GM21737 (cell line): ENCODE data around the gene C1orf105.
A peak's percentile ranks its signal among the peaks of the same experiment; 100 is the strongest.
"Not testable (repeated sequence)": the region's sequence is repeated elsewhere in the genome, so short reads cannot be mapped to it uniquely, and the experiment has no call there.

Experiments
- ATAC-seq: cut with Tn5 transposase; IDR thresholded peaks from one replicate; pipeline ENCODE4 v1.9.1; 2021; ENCODE audit warnings: mild to moderate bottlenecking, moderate library complexity; ENCODE audit not compliant: unreplicated experiment

The C1orf105 gene

GRCh38 chr1:172420385-172420784 is at the start of gene C1orf105:
Gene C1orf105, plus strand, starts transcription at chr1:172420685. Its CDS starts 201 bp downstream, at chr1:172420886.
- no peak for ATAC-seq

- ATAC-seq = not testable (repeated sequence)
Observed at GRCh38 chr1:172371646-172372045, 48.8 kb upstream of the C1orf105 start.

- no peak for ATAC-seq
Observed at GRCh38 chr1:172373864-172374263, 46.6 kb upstream of the C1orf105 start.

GRCh38 chr1:172375211-172375631 is 45.3 kb upstream of the C1orf105 start:
- no peak for ATAC-seq

- no peak for ATAC-seq
Observed at GRCh38 chr1:172376431-172376830, 44.1 kb upstream of the C1orf105 start.

- no peak for ATAC-seq
Observed at GRCh38 chr1:172377565-172377964, 42.9 kb upstream of the C1orf105 start.

- no peak for ATAC-seq
Observed at GRCh38 chr1:172378109-172378760, 42.2 kb upstream of the C1orf105 start.

- peak; percentile 85 for ATAC-seq
Observed at GRCh38 chr1:172380441-172381244, 39.8 kb upstream of the C1orf105 start.

- ATAC-seq = no peak
Observed at GRCh38 chr1:172381946-172382345, 38.5 kb upstream of the C1orf105 start.

- no peak for ATAC-seq
Observed at GRCh38 chr1:172382406-172382805, 38.1 kb upstream of the C1orf105 start.

- no peak for ATAC-seq
Observed at GRCh38 chr1:172382990-172383389, 37.5 kb upstream of the C1orf105 start.

GRCh38 chr1:172383536-172383935 is 36.9 kb upstream of the C1orf105 start:
- no peak for ATAC-seq

- ATAC-seq = no peak
Observed at GRCh38 chr1:172384656-172385055, 35.8 kb upstream of the C1orf105 start.

GRCh38 chr1:172386046-172386445 is 34.4 kb upstream of the C1orf105 start:
- no peak for ATAC-seq

GRCh38 chr1:172388490-172388889 is 32.0 kb upstream of the C1orf105 start:
- no peak for ATAC-seq

GRCh38 chr1:172390301-172390682 is 30.2 kb upstream of the C1orf105 start:
- ATAC-seq = peak; percentile 9

- ATAC-seq = peak; percentile 69
Observed at GRCh38 chr1:172390683-172391551, 29.6 kb upstream of the C1orf105 start.

GRCh38 chr1:172391976-172392375 is 28.5 kb upstream of the C1orf105 start:
- no peak for ATAC-seq

GRCh38 chr1:172393354-172393753 is 27.1 kb upstream of the C1orf105 start:
- ATAC-seq = no peak

- ATAC-seq = peak; percentile 75
Observed at GRCh38 chr1:172394141-172394751, 26.2 kb upstream of the C1orf105 start.

- ATAC-seq = no peak
Observed at GRCh38 chr1:172394811-172395210, 25.7 kb upstream of the C1orf105 start.
